Fibroblast of skin of left quadriceps (primary cell): ENCODE results near the gene STYXL1.
"Not testable (repeated sequence)": the region's sequence is repeated elsewhere in the genome, so short reads cannot be mapped to it uniquely, and the experiment has no call there.

Experiments used
- DNase-seq, 2 experiments: peaks; one replicate each; pipeline ENCODE4 v3.0.0-alpha.2; 2013; ENCODE audit warnings: low read depth in 2 of 2

Gene STYXL1

GRCh38 chr7:76066716-76067503 is 19.1 kb upstream of the STYXL1 start:
- no peak for DNase-seq

- no peak for DNase-seq
Observed at GRCh38 chr7:76065016-76065612, 17.3 kb upstream of the STYXL1 start.

- DNase-seq: no peak
Observed at GRCh38 chr7:76064208-76064970, 16.6 kb upstream of the STYXL1 start.

GRCh38 chr7:76063525-76063924 is 15.7 kb upstream of the STYXL1 start:
- no peak for DNase-seq

- no peak for DNase-seq
Observed at GRCh38 chr7:76063114-76063513, 15.3 kb upstream of the STYXL1 start.

- no peak for DNase-seq
Observed at GRCh38 chr7:76062254-76062653, 14.5 kb upstream of the STYXL1 start.

- no peak for DNase-seq
Observed at GRCh38 chr7:76060842-76061241, 13.0 kb upstream of the STYXL1 start.

- not testable (repeated sequence) for DNase-seq
Observed at GRCh38 chr7:76058745-76059144, 10.9 kb upstream of the STYXL1 start.

- no peak for DNase-seq
Observed at GRCh38 chr7:76057813-76058145, 10.0 kb upstream of the STYXL1 start.

- no peak for DNase-seq
Observed at GRCh38 chr7:76057103-76057812, 9.5 kb upstream of the STYXL1 start.

GRCh38 chr7:76056241-76056640 is 8.4 kb upstream of the STYXL1 start:
- DNase-seq: no peak

- no peak for DNase-seq
Observed at GRCh38 chr7:76054123-76055120, 6.6 kb upstream of the STYXL1 start.

- DNase-seq: no peak
Observed at GRCh38 chr7:76053461-76053860, 5.7 kb upstream of the STYXL1 start.

GRCh38 chr7:76052681-76053080 is 4.9 kb upstream of the STYXL1 start:
- not testable (repeated sequence) for DNase-seq

- no peak for DNase-seq
Observed at GRCh38 chr7:76051840-76052239, 4.0 kb upstream of the STYXL1 start.

- no peak for DNase-seq
Observed at GRCh38 chr7:76050545-76050944, 2.7 kb upstream of the STYXL1 start.

- no peak for DNase-seq
Observed at GRCh38 chr7:76049295-76049694, 1.5 kb upstream of the STYXL1 start.

GRCh38 chr7:76048668-76048988 is 828 bp upstream of the STYXL1 start:
- DNase-seq: peak in 1 of 2 experiments; percentile 13

- DNase-seq: no peak
Observed at GRCh38 chr7:76047305-76047810, 442 bp downstream of the STYXL1 start.

- DNase-seq: no peak
Observed at GRCh38 chr7:76044375-76044865, 3.4 kb downstream of the STYXL1 start.

- no peak for DNase-seq
Observed at GRCh38 chr7:76040126-76040525, 7.7 kb downstream of the STYXL1 start.
